Loucy (cell line): Measurements from ENCODE around the gene CORT.

Source experiments
- H2AFZ ChIP-seq: fragments of 200-600 bp; sonication (generic); 2 replicates; pipeline ENCODE4 v1.6.0; 2016; ENCODE audit warnings: antibody characterized with exemption, mild to moderate bottlenecking, low read length, moderate library complexity
- H3F3A ChIP-seq: fragments of 200-600 bp; 2 replicates; pipeline ENCODE4 v1.6.0; 2016; ENCODE audit warnings: antibody characterized with exemption, low read depth, mild to moderate bottlenecking
- H3K27me3 ChIP-seq: fragments of 200-600 bp; sonication (generic); 2 replicates; pipeline ENCODE4 v1.6.1; 2014; ENCODE audit warnings: low read length, mild to moderate bottlenecking; ENCODE audit not compliant: insufficient read depth, poor library complexity, severe bottlenecking
- H3K36me3 ChIP-seq: fragments of 200-600 bp; sonication (generic); 2 replicates; pipeline ENCODE4 v1.6.1; 2016; ENCODE audit warnings: low read length; ENCODE audit not compliant: insufficient read depth
- H3K4me1 ChIP-seq: fragments of 200-600 bp; sonication (generic); 2 replicates; pipeline ENCODE4 v1.5.1; 2014; ENCODE audit warnings: low read length, mild to moderate bottlenecking; ENCODE audit not compliant: insufficient read depth, poor library complexity, severe bottlenecking
- H3K4me2 ChIP-seq: fragments of 200-600 bp; sonication (generic); 2 replicates; pipeline ENCODE4 v1.6.0; 2014; ENCODE audit warnings: antibody characterized with exemption, low read length, low read depth, mild to moderate bottlenecking; ENCODE audit not compliant: poor library complexity, severe bottlenecking
- H3K4me3 ChIP-seq: fragments of 200-600 bp; sonication (generic); 2 replicates; pipeline ENCODE4 v1.5.1; 2014; ENCODE audit warnings: low read length, mild to moderate bottlenecking, mixed read lengths; ENCODE audit not compliant: poor library complexity, severe bottlenecking
- H3K79me2 ChIP-seq: fragments of 200-600 bp; sonication (generic); 2 replicates; pipeline ENCODE4 v1.6.1; 2014; ENCODE audit warnings: low read length; ENCODE audit not compliant: insufficient read depth
- H3K9ac ChIP-seq: fragments of 200-600 bp; sonication (generic); 2 replicates; pipeline ENCODE4 v1.6.0; 2014; ENCODE audit warnings: mild to moderate bottlenecking, low read depth, low read length, moderate library complexity; ENCODE audit not compliant: poor library complexity, severe bottlenecking
- H3K9me2 ChIP-seq: fragments of 200-600 bp; sonication (generic); replicated peaks from 2 replicates; pipeline ENCODE4 v1.6.1; 2016; ENCODE audit warnings: low read depth, low read length, mixed read lengths
- H3K9me3 ChIP-seq: fragments of 200-600 bp; sonication (generic); 2 replicates; pipeline ENCODE4 v1.6.1; 2014; ENCODE audit warnings: mild to moderate bottlenecking, antibody characterized with exemption, low read length, low read depth; ENCODE audit not compliant: insufficient read depth
- H4K20me1 ChIP-seq: fragments of 200-600 bp; sonication (generic); 2 replicates; pipeline ENCODE4 v1.6.0; 2014; ENCODE audit warnings: antibody characterized with exemption, low read length, mild to moderate bottlenecking; ENCODE audit not compliant: insufficient read depth, poor library complexity, severe bottlenecking
- CTCF ChIP-seq: fragments of 200-600 bp; sonication (generic); conservative IDR thresholded peaks from 2 replicates; pipeline ENCODE4 v1.5.1; 2014; ENCODE audit warnings: mild to moderate bottlenecking, antibody characterized with exemption, low read length
- EZH2phosphoT487 ChIP-seq: fragments of 200-600 bp; IDR thresholded peaks from 2 replicates; pipeline ENCODE4 v1.6.1; 2018; ENCODE audit warnings: antibody characterized with exemption, mild to moderate bottlenecking, moderate library complexity, borderline replicate concordance

Gene CORT

DNA sequence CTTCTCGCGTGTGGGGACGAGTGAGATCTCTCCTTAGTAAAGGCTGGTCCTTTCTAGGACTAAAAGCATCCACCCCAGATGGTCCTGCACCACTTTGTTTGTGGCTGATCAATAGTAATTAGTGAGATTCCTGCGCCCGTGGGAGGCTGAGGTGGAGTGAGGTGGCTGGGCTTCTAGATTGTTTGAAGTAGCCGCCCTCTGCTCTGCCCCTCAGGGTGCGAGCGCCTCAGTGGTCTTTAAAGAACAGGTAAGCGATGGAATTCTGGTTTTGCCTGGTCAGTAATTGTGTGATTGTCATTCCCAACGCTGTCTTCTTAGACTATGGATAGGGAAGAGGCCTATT, 45.6 kb downstream of the CORT start:
- H3K9me3 ChIP-seq = no peaks in the 10 kb centered on the region
- no peaks in the 10 kb centered on the region for H3F3A ChIP-seq
- H2AFZ ChIP-seq = peak overlapping the region; percentile 93
- H3K9ac ChIP-seq = peak overlapping the region; percentile 80
- peaks cover 86% of the 10 kb centered on the region for H3K79me2 ChIP-seq
- H3K9me2 ChIP-seq = no peaks in the 10 kb centered on the region
- H3K4me1 ChIP-seq = peaks cover 16% of the 10 kb centered on the region
- no peaks in the 10 kb centered on the region for H4K20me1 ChIP-seq
- TF ChIP-seq EZH2phosphoT487 = no peak
- TF ChIP-seq CTCF = no peak
- H3K27me3 ChIP-seq = no peaks in the 10 kb centered on the region
- H3K4me2 ChIP-seq = peak overlapping the region; percentile 100
- H3K4me3 ChIP-seq = peak overlapping the region; percentile 80
- peaks cover 6% of the 10 kb centered on the region; the same call in 1 of the 2 replicates for H3K36me3 ChIP-seq

GRCh38 chr1:10495952-10496351, 46.1 kb downstream of the CORT start:
- Histone ChIP-seq H3K4me1 (peaks cover 16% of the 10 kb centered on the region), H3K27me3 (no peaks in the 10 kb centered on the region), H2AFZ (no peak overlapping the region), H3K9me2 (no peaks in the 10 kb centered on the region), H3K9ac (peak overlapping the region; percentile 80), H3K79me2 (peaks cover 86% of the 10 kb centered on the region), H3K9me3 (no peaks in the 10 kb centered on the region), H3K4me3 (peak overlapping the region; percentile 80), H4K20me1 (no peaks in the 10 kb centered on the region), H3K4me2 (peak overlapping the region; percentile 100), H3F3A (no peaks in the 10 kb centered on the region), H3K36me3 (peaks cover 6% of the 10 kb centered on the region; the same call in 1 of the 2 replicates)
- no peak for TF ChIP-seq EZH2phosphoT487
- no peak for TF ChIP-seq CTCF

- Histone ChIP-seq H3K36me3 (peaks cover 6% of the 10 kb centered on the region; the same call in 1 of the 2 replicates), H3F3A (no peaks in the 10 kb centered on the region), H3K27me3 (no peaks in the 10 kb centered on the region), H2AFZ (no peak overlapping the region), H3K4me1 (peaks cover 22% of the 10 kb centered on the region), H3K9me3 (no peaks in the 10 kb centered on the region), H3K79me2 (peaks cover 89% of the 10 kb centered on the region), H3K9me2 (no peaks in the 10 kb centered on the region), H3K4me3 (no peak overlapping the region), H3K4me2 (peak overlapping the region; percentile 34), H4K20me1 (no peaks in the 10 kb centered on the region), H3K9ac (peak overlapping the region; percentile 38)
- TF ChIP-seq EZH2phosphoT487 = no peak
- TF ChIP-seq CTCF = no peak
Measured at GRCh38 chr1:10497109-10497508, 47.3 kb downstream of the CORT start.
